Measurements from ENCODE around the gene NMNAT3.

Gene NMNAT3

DNA sequence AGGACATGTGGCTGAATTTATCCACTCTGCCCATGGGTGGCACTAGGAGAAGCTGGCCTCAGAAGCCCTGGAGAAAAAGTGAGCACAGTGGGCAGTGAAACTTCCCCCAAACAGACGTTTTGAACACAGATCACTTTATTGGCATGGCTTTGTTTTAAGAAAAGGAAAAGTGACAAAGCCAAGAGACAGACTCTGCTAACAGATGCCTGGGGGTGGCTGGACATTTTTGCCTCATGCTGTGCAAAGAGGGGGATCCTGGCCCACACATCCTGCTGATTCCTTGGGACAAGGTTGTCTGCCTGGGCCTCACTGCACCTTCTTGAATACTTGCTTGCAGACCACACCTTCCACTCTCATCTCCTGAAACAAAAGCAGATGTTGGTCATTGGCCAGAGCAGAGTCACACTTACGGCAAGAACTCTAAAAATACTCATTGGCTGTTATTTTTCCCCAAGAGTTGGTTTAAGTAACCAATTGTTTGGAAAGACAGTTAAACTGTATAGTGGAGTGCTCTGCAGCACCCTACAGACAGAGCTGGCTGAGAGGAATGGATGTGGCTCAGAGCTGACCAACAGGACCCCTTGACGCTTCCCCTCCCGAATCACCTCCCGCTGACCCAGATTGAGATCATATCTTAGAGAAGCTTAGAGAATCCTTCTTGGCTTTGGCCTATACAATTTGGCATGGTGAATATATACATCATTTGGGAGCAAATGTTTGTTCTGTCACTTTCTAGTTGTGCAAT lies 160.3 kb downstream of the NMNAT3 start:
- no peak for DNase-seq

DNA sequence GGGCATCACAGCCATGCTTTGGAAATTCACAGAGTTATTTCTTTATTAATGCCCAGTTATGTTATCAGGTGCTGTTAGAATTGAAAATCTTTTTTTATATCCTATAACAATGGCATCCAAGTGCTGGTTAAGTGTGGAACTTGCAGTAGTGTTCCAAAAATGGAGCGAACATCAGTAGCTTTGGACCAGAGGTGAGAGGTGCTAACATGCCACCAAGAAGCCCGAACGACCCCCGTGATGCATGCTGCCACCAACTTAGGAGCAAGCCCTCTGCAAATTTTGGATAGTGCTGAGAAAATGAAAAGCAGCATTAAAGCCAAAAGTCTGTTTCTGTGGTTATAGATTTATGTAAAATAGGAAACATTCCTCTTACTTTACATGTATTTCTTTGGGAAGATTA lies 163.0 kb downstream of the NMNAT3 start:
- no peak for DNase-seq

Data from NCI-H146 (cell line).